H1 (cell line): ENCODE data around the gene ABHD10. TPM values are rescaled to one million over a fixed set of nuclear protein-coding genes. Genes with fewer than 3 reads are reported as not detected.

Experiments used
- CTCF ChIA-PET: fragments of 300-600 bp; sonication (Branson Sonifier 250); formaldehyde crosslinking; loops from one replicate; lab custom pipeline; 2021; ENCODE audit not compliant: partially characterized antibody; lab: Charles Lee
- POLR2A ChIA-PET: fragments of 300-600 bp; sonication (Branson Sonifier 250); formaldehyde crosslinking; loops from one replicate; lab custom pipeline; 2021; ENCODE audit warnings: inconsistent platforms; ENCODE audit not compliant: partially characterized antibody; lab: Charles Lee
- DNase-seq, 2 experiments: peaks; one replicate each; pipeline versions ENCODE4 v3.0.0 to v3.0.0-alpha.2; 2010 to 2022; ENCODE audit warnings: low spot score in 2 of 2, low read depth in 1 of 2, mixed read lengths in 1 of 2
- FAIRE-seq: peaks from 2 replicates; lab custom pipeline; 2011; peaks lifted over from hg19 to GRCh38; lab: Jason Lieb, UNC
- H2AFZ ChIP-seq: 2 replicates; pipeline ENCODE4 v1.8.1; 2012; ENCODE audit warnings: low read length, inconsistent platforms
- H2AK5ac ChIP-seq: 2 replicates; pipeline ENCODE4 v1.6.1; 2013; ENCODE audit warnings: low read depth, low read length
- H2BK120ac ChIP-seq: replicated peaks from 2 replicates; pipeline ENCODE3; 2013; ENCODE audit warnings: low read depth, low read length, inconsistent platforms
- H2BK12ac ChIP-seq: 2 replicates; pipeline ENCODE4 v1.6.1; 2013; ENCODE audit warnings: low read depth, low read length
- H2BK15ac ChIP-seq: 2 replicates; pipeline ENCODE4 v1.6.1; 2013; ENCODE audit warnings: low read length
- H2BK20ac ChIP-seq: 2 replicates; pipeline ENCODE4 v1.6.1; 2013; ENCODE audit warnings: low read length
- H2BK5ac ChIP-seq: 2 replicates; pipeline ENCODE4 v1.6.1; 2013; ENCODE audit warnings: low read depth, low read length
- H3K14ac ChIP-seq: 2 replicates; pipeline ENCODE4 v1.6.1; 2013; ENCODE audit warnings: inconsistent platforms; ENCODE audit not compliant: insufficient read length
- H3K18ac ChIP-seq: 2 replicates; pipeline ENCODE4 v1.6.1; 2013; ENCODE audit warnings: low read length; ENCODE audit errors: extremely low read depth
- H3K23ac ChIP-seq: 2 replicates; pipeline ENCODE4 v1.6.1; 2013; ENCODE audit warnings: inconsistent platforms; ENCODE audit not compliant: insufficient read length
- H3K23me2 ChIP-seq: 2 replicates; pipeline ENCODE4 v1.6.1; 2013; ENCODE audit warnings: low read depth, low read length
- H3K27ac ChIP-seq: 2 replicates; pipeline ENCODE4 v1.6.1; 2011; ENCODE audit warnings: low read depth, low read length, inconsistent platforms
- H3K27me3 ChIP-seq, 4 experiments: replicated peaks in 1 of 4; 1 replicate in 1 of 4; 2 replicates in 3 of 4; pipeline versions ENCODE4 v1.6.1 to v1.8.1; 2011 to 2013; ENCODE audit warnings: low read length in 3 of 4, mild to moderate bottlenecking in 3 of 4, inconsistent platforms in 2 of 4, mixed read lengths in 2 of 4, moderate library complexity in 1 of 4; ENCODE audit not compliant: control insufficient read depth in 3 of 4, insufficient read depth in 3 of 4; ENCODE audit errors: extremely low read depth in 1 of 4
- H3K36me3 ChIP-seq, 4 experiments: 2 replicates each; pipeline versions ENCODE4 v1.6.1 to v1.8.1; 2011 to 2013; ENCODE audit warnings: mild to moderate bottlenecking in 4 of 4, low read length in 3 of 4, moderate library complexity in 2 of 4, control low read depth in 1 of 4, inconsistent platforms in 1 of 4; ENCODE audit not compliant: insufficient read depth in 4 of 4, control insufficient read depth in 2 of 4
- H3K4ac ChIP-seq: replicated peaks from 2 replicates; pipeline ENCODE3; 2013; ENCODE audit warnings: low read length, low read depth, mixed read lengths, inconsistent platforms; ENCODE audit not compliant: insufficient read length
- H3K4me1 ChIP-seq, 4 experiments: replicated peaks in 1 of 4; 1 replicate in 1 of 4; 2 replicates in 3 of 4; pipeline versions ENCODE4 v1.6.1 to v1.8.1; 2011 to 2013; ENCODE audit warnings: low read length in 3 of 4, inconsistent platforms in 2 of 4, mixed read lengths in 1 of 4; ENCODE audit not compliant: insufficient read depth in 4 of 4, control insufficient read depth in 3 of 4
- H3K4me2 ChIP-seq, 2 experiments: 2 replicates each; pipeline versions ENCODE4 v1.6.1 to v1.8.1; 2011 to 2013; ENCODE audit warnings: low read depth in 2 of 2, low read length in 2 of 2, control low read depth in 1 of 2, inconsistent platforms in 1 of 2, mild to moderate bottlenecking in 1 of 2; ENCODE audit not compliant: insufficient read depth in 1 of 2
- H3K4me3 ChIP-seq, 4 experiments: fragments of 200-600, 300-600 bp in 1 of 4; sonication (generic), shearing (Covaris generic), sonication (Bioruptor Twin) in 1 of 4; 2 replicates each; pipeline versions ENCODE4 v1.5.1 to v1.8.1; 2011 to 2016; ENCODE audit warnings: low read length in 4 of 4, low read depth in 3 of 4, control low read depth in 2 of 4, inconsistent platforms in 2 of 4, mild to moderate bottlenecking in 2 of 4, mixed read lengths in 1 of 4, moderate library complexity in 1 of 4; ENCODE audit not compliant: insufficient read depth in 2 of 4; ENCODE audit errors: extremely low read depth in 1 of 4
- H3K56ac ChIP-seq: replicated peaks from 2 replicates; pipeline ENCODE3; 2013; ENCODE audit warnings: low read depth, mild to moderate bottlenecking, mixed read lengths, low read length, inconsistent platforms; ENCODE audit not compliant: insufficient read length
- H3K79me1 ChIP-seq: 2 replicates; pipeline ENCODE4 v1.6.1; 2013; ENCODE audit warnings: low read depth, low read length, control low read depth
- H3K79me2 ChIP-seq, 2 experiments: 2 replicates each; pipeline versions ENCODE4 v1.6.1 to v1.8.1; 2012 to 2013; ENCODE audit warnings: low read length in 2 of 2, mild to moderate bottlenecking in 2 of 2, inconsistent platforms in 1 of 2; ENCODE audit not compliant: insufficient read depth in 2 of 2, control insufficient read depth in 1 of 2
- H3K9ac ChIP-seq, 4 experiments: replicated peaks in 1 of 4; 1 replicate in 1 of 4; 2 replicates in 3 of 4; pipeline versions ENCODE4 v1.6.1 to v1.8.1; 2011 to 2013; ENCODE audit warnings: low read depth in 3 of 4, low read length in 3 of 4, control low read depth in 2 of 4, mild to moderate bottlenecking in 2 of 4, moderate library complexity in 2 of 4, inconsistent platforms in 1 of 4; ENCODE audit errors: extremely low read depth in 1 of 4
- H3K9me3 ChIP-seq, 2 experiments: 2 replicates each; pipeline versions ENCODE4 v1.6.1 to v1.8.1; 2012 to 2013; ENCODE audit warnings: mild to moderate bottlenecking in 2 of 2, moderate library complexity in 2 of 2, control low read depth in 1 of 2, inconsistent platforms in 1 of 2, low read depth in 1 of 2, low read length in 1 of 2, mixed read lengths in 1 of 2; ENCODE audit not compliant: insufficient read depth in 2 of 2
- H4K20me1 ChIP-seq, 2 experiments: replicated peaks in 1 of 2; 2 replicates each; pipeline versions ENCODE3 to v1.8.1; 2011 to 2013; ENCODE audit warnings: inconsistent platforms in 2 of 2, low read length in 2 of 2, mild to moderate bottlenecking in 1 of 2; ENCODE audit not compliant: insufficient read depth in 2 of 2, control insufficient read depth in 1 of 2
- H4K5ac ChIP-seq: 2 replicates; pipeline ENCODE4 v1.6.1; 2013; ENCODE audit warnings: low read length, low read depth, mixed read lengths, inconsistent platforms; ENCODE audit not compliant: insufficient read length
- H4K8ac ChIP-seq: 2 replicates; pipeline ENCODE4 v1.8.0; 2013; ENCODE audit warnings: mild to moderate bottlenecking, moderate library complexity, low read length, inconsistent platforms; ENCODE audit not compliant: insufficient read depth; ENCODE audit errors: extremely low read depth
- H4K91ac ChIP-seq: replicated peaks from 2 replicates; pipeline ENCODE3; 2013; ENCODE audit warnings: low read length, mixed read lengths, inconsistent platforms; ENCODE audit not compliant: insufficient read length
- ASH2L ChIP-seq: fragments of 200-600, 300-600 bp; sonication (generic); IDR thresholded peaks from one replicate; pipeline ENCODE4 v1.7.1; 2017; ENCODE audit warnings: low read length
- BCL11A ChIP-seq, 2 experiments: IDR thresholded peaks; one replicate each; pipeline ENCODE4 v1.6.1; 2011; ENCODE audit warnings: low read depth in 2 of 2, low read length in 2 of 2, mild to moderate bottlenecking in 2 of 2
- CHD2 ChIP-seq: IDR thresholded peaks from 2 replicates; pipeline ENCODE4 v1.6.1; 2012; ENCODE audit warnings: low read length, improper control_type of control experiment
- GTF2F1 ChIP-seq: IDR thresholded peaks from 2 replicates; pipeline ENCODE4 v1.6.1; 2012; ENCODE audit warnings: low read depth, low read length, improper control_type of control experiment, borderline replicate concordance
- JUN ChIP-seq: IDR thresholded peaks from 2 replicates; pipeline ENCODE4 v1.6.1; 2011; ENCODE audit warnings: low read depth, mild to moderate bottlenecking, improper control_type of control experiment, low read length
- KDM1A ChIP-seq: fragments of 200-600, 300-600 bp; sonication (generic); IDR thresholded peaks from 2 replicates; pipeline ENCODE4 v1.7.1; 2016; ENCODE audit warnings: mild to moderate bottlenecking, low read length, borderline replicate concordance
- NRF1 ChIP-seq: IDR thresholded peaks from 2 replicates; pipeline ENCODE4 v1.6.1; 2011; ENCODE audit warnings: mild to moderate bottlenecking, low read depth, low read length, improper control_type of control experiment
- POU5F1 ChIP-seq: IDR thresholded peaks from 2 replicates; pipeline ENCODE4 v1.6.1; 2011; ENCODE audit warnings: low read depth, mild to moderate bottlenecking, low read length, moderate library complexity
- RNF2 ChIP-seq: fragments of 200-900, 300-1000 bp; sonication (generic); IDR thresholded peaks from 2 replicates; pipeline ENCODE4 v1.7.1; 2016; ENCODE audit warnings: borderline replicate concordance, low read depth, mild to moderate bottlenecking, antibody characterized with exemption, low read length; ENCODE audit not compliant: poor library complexity, severe bottlenecking; ENCODE audit errors: missing control alignments
- SIX5 ChIP-seq: IDR thresholded peaks from 2 replicates; pipeline ENCODE4 v1.6.1; 2011; ENCODE audit warnings: mild to moderate bottlenecking, low read depth, low read length
- SP2 ChIP-seq: IDR thresholded peaks from 2 replicates; pipeline ENCODE4 v1.6.1; 2012; ENCODE audit warnings: mild to moderate bottlenecking, low read length, inconsistent platforms
- TEAD4 ChIP-seq: IDR thresholded peaks from 2 replicates; pipeline ENCODE4 v1.6.1; 2012; ENCODE audit warnings: low read depth, low read length, inconsistent platforms, mixed read lengths
- YY1 ChIP-seq: IDR thresholded peaks from 2 replicates; pipeline ENCODE4 v1.6.1; 2011; ENCODE audit warnings: low read depth, mild to moderate bottlenecking, low read length
- WGBS, 2 experiments: shearing (Covaris generic) in 1 of 2; methylation state at CpG; one replicate each; pipeline versions ENCODE4 v1.1.6 to v1.1.7; 2013 to 2015; ENCODE audit warnings: low lambda C conversion rate in 2 of 2, mixed read lengths in 2 of 2, inconsistent platforms in 1 of 2, low coverage in 1 of 2, missing lambda C conversion rate in 1 of 2; ENCODE audit not compliant: insufficient replicate concordance in 2 of 2, insufficient coverage in 1 of 2, insufficient read length in 1 of 2; ENCODE audit errors: extremely low coverage in 1 of 2, missing lambda C conversion rate in 1 of 2; 5-methylcytosine and 5-hydroxymethylcytosine counted together
- polyA plus RNA-seq, 7 experiments: library from polyadenylated mRNA; depleted of rRNA in 3 of 7; stranded (reverse) in 5 of 7; unstranded in 2 of 7; fragments of >200 nt in 5 of 7; fragments of 200-250 nt in 2 of 7; gene quantifications; 1 replicate in 5 of 7; 2 replicates in 1 of 7; 4 replicates in 1 of 7; pipeline versions ENCODE4 v1.2.1 to v1.2.3, GENCODE V29; 2011 to 2013; ENCODE audit warnings: missing spikeins in 2 of 7, mixed read lengths in 2 of 7
- total RNA-seq: library from RNA; stranded (reverse); fragmentation: NEBNext Ultra II Directional; extraction: Animal tissue kit (Norgen Biotek cat#: 25700); gene quantifications from 2 replicates; pipeline ENCODE4 v1.2.1, GENCODE V29; 2021
- TF ChIP-seq, protein P1 (sequence below): IDR thresholded peaks from 2 replicates; pipeline ENCODE4 v1.6.1; 2012; ENCODE audit warnings: inconsistent platforms

Gene ABHD10
- total and polyA plus RNA-seq, 2 of the 8 experiments (the other 6 are each of a cell fraction or from before 2014, with no cell fraction given): 10.9 to 24.6 TPM

DNA sequence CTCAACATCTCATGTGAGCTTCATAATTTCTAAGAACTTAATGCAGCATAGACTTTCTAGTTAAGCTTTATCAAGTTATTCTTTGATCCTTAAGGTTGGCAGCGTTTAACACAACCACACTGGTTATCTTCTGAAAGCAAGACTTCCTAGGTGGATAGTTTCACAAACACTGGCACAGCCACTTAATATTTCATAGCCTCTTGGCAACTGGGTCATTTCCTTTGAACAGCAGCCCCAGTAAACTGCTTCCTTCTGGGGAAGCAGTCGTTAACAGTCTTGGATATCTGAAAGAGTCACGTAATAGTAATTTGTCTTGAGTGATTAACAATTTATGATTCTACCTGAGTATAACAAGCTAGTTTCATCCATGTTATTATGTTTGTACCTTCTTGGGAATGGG, 45.9 kb upstream of the ABHD10 start:
- no peak for DNase-seq
- H3K23me2 ChIP-seq: no peaks in the 10 kb centered on the region
- no peak overlapping the region for H3K4me2 ChIP-seq
- H2BK15ac ChIP-seq: no peak overlapping the region
- no peaks in the 10 kb centered on the region for H4K20me1 ChIP-seq
- H2AFZ ChIP-seq: no peak overlapping the region
- no peak overlapping the region for H4K8ac ChIP-seq
- H3K36me3 ChIP-seq: no peaks in the 10 kb centered on the region
- H2BK12ac ChIP-seq: no peak overlapping the region
- H3K9me3 ChIP-seq: no peaks in the 10 kb centered on the region
- no peak overlapping the region for H3K27ac ChIP-seq
- H3K9ac ChIP-seq: no peak overlapping the region
- no peak overlapping the region for H3K18ac ChIP-seq
- H3K4me3 ChIP-seq: no peak overlapping the region
- no peak overlapping the region for H4K5ac ChIP-seq
- H3K4ac ChIP-seq: no peak overlapping the region
- H2BK120ac ChIP-seq: no peak overlapping the region
- POLR2A ChIA-PET: no interaction called here
- no peak overlapping the region for H2BK20ac ChIP-seq
- H3K79me2 ChIP-seq: no peaks in the 10 kb centered on the region
- H4K91ac ChIP-seq: no peak overlapping the region
- WGBS, 2 experiments: 85% methylated on average over 3 of the region's 3 CpGs; no CpG with 5 or more reads in 1 of the 2 experiments
- no peak overlapping the region for H3K23ac ChIP-seq
- CTCF ChIA-PET: interaction anchor here (0.9 to 2.3 kb wide), 3 partner anchors 12 to 56 kb away, joined by 3 to 9 read pairs (median 7); no protein-coding TSS in a partner anchor
- H3K79me1 ChIP-seq: no peaks in the 10 kb centered on the region
- FAIRE-seq: no peak
- peaks cover 0 to 2% (median 0%) of the 10 kb centered on the region in 4 experiments; a peak in 1 of 7 replicates for H3K4me1 ChIP-seq
- no peak overlapping the region for H3K56ac ChIP-seq
- H2AK5ac ChIP-seq: no peak overlapping the region
- H2BK5ac ChIP-seq: no peak overlapping the region
- H3K27me3 ChIP-seq: no peaks in the 10 kb centered on the region
- H3K14ac ChIP-seq: no peak overlapping the region
- no peak for TF ChIP-seq CHD2
- TF ChIP-seq RNF2: no peak
- TF ChIP-seq GTF2F1: no peak
- TF ChIP-seq SP2: no peak
- no peak for TF ChIP-seq TEAD4
- TF ChIP-seq SIX5: no peak
- TF ChIP-seq POU5F1: no peak
- TF ChIP-seq JUN: no peak
- no peak for TF ChIP-seq ASH2L
- no peak for TF ChIP-seq NRF1
- TF ChIP-seq, protein P1, sequence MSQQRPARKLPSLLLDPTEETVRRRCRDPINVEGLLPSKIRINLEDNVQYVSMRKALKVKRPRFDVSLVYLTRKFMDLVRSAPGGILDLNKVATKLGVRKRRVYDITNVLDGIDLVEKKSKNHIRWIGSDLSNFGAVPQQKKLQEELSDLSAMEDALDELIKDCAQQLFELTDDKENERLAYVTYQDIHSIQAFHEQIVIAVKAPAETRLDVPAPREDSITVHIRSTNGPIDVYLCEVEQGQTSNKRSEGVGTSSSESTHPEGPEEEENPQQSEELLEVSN: no peak
- TF ChIP-seq YY1: no peak
- no peak for TF ChIP-seq BCL11A (IDR thresholded peaks at IDR 0.05; ENCODE audit: low read depth in 2 of 2, low read length in 2 of 2)
- TF ChIP-seq KDM1A: no peak
